Lung (tissue), 12 donors: ENCODE data around the gene NKAIN2. TPM values are rescaled to one million over a fixed set of nuclear protein-coding genes. Genes with fewer than 3 reads are reported as not detected.

Source experiments
- ATAC-seq: fragments of 200-7000 bp; cut with Tn5 transposase; one replicate; pipeline ENCODE4 v1.9.1; 2020; ENCODE audit warnings: moderate number of reproducible peaks; ENCODE audit not compliant: insufficient read depth, low FRiP score
- DNase-seq, 3 donors: peaks; one replicate each; pipeline ENCODE4 v3.0.0-alpha.2; 2013 to 2017
- H3K27ac ChIP-seq, 2 donors: one replicate each; pipeline ENCODE4 v1.5.1; 2013; ENCODE audit warnings: mild to moderate bottlenecking in 2 of 2, moderate library complexity in 2 of 2, control low read depth in 1 of 2, inconsistent platforms in 1 of 2, low read depth in 1 of 2, low read length in 1 of 2
- H3K27me3 ChIP-seq, 3 donors: one replicate each; pipeline ENCODE4 v1.5.1; 2013; ENCODE audit warnings: low read length in 2 of 3; ENCODE audit not compliant: control insufficient read depth in 3 of 3, insufficient read depth in 3 of 3
- H3K36me3 ChIP-seq, 4 donors: one replicate each; pipeline ENCODE4 v1.5.1; 2013; ENCODE audit warnings: low read length in 4 of 4, mild to moderate bottlenecking in 1 of 4, moderate library complexity in 1 of 4; ENCODE audit not compliant: control insufficient read depth in 4 of 4, insufficient read depth in 4 of 4
- H3K4me1 ChIP-seq, 5 donors: one replicate each; pipeline ENCODE4 v1.5.1; 2013; ENCODE audit warnings: low read length in 5 of 5, mild to moderate bottlenecking in 2 of 5, moderate library complexity in 1 of 5; ENCODE audit not compliant: control insufficient read depth in 5 of 5, insufficient read depth in 5 of 5
- H3K4me3 ChIP-seq: one replicate; pipeline ENCODE4 v1.5.1; 2013; ENCODE audit warnings: mild to moderate bottlenecking, control low read depth, moderate library complexity
- H3K9ac ChIP-seq, 2 donors: one replicate each; pipeline ENCODE4 v1.5.1; 2013; ENCODE audit warnings: low read length in 2 of 2, control low read depth in 1 of 2; ENCODE audit not compliant: insufficient read depth in 1 of 2
- H3K9me3 ChIP-seq, 4 donors: one replicate each; pipeline ENCODE4 v1.5.1; 2013; ENCODE audit warnings: low read length in 3 of 4, mild to moderate bottlenecking in 1 of 4, moderate library complexity in 1 of 4; ENCODE audit not compliant: control insufficient read depth in 4 of 4, insufficient read depth in 3 of 4
- CTCF ChIP-seq: IDR thresholded peaks from 2 replicates; pipeline ENCODE4 v1.5.1; 2012; ENCODE audit warnings: mild to moderate bottlenecking; ENCODE audit errors: control extremely low read depth, extremely low read depth
- WGBS, 2 donors: extraction: QIAGEN DNeasy Blood & Tissue Kit; methylation state at CpG; one replicate each; pipeline ENCODE4 v1.1.7; 2013; 5-methylcytosine and 5-hydroxymethylcytosine counted together
- polyA plus RNA-seq, 2 donors: library from polyadenylated mRNA; stranded (reverse); fragments of 200-250 nt; gene quantifications; one replicate each; pipeline ENCODE4 v1.2.1, GENCODE V29; 2013
- total RNA-seq, 2 donors: library from RNA; depleted of rRNA in 1 of 2; stranded (reverse); fragments of >200 nt in 1 of 2; gene quantifications; one replicate each; pipeline ENCODE4 v1.2.1, GENCODE V29; 2014 to 2021
- donor health status: control.
- donor health status: control.
- donor health status: Bipolar disorder and iron deficiency.
- donor health status: healthy.
- donor health status: DM: yes; HTN: yes; CAD: no.

Gene NKAIN2
- total and polyA plus RNA-seq, 4 donors = 0.01 to 4.4 TPM; not detected in 2

GRCh38 chr6:123875784-123876183 lies 72.1 kb downstream of the NKAIN2 start:
- H3K4me1 ChIP-seq = no peaks in the 10 kb centered on the region
- DNase-seq (no peak), ATAC-seq (no peak)
- no peak overlapping the region for H3K9ac ChIP-seq
- no peaks in the 10 kb centered on the region for H3K27me3 ChIP-seq
- no peaks in the 10 kb centered on the region for H3K36me3 ChIP-seq
- H3K9me3 ChIP-seq = peaks cover 0 to 8% (median 0%) of the 10 kb centered on the region in 4 donors
- 84 to 93% methylated on average over 1 of the region's 1 CpG for WGBS, 2 donors
- H3K4me3 ChIP-seq = no peak overlapping the region
- no peak for TF ChIP-seq CTCF
- no peak overlapping the region for H3K27ac ChIP-seq

GRCh38 chr6:123879749-123880148 lies 76.1 kb downstream of the NKAIN2 start:
- no peaks in the 10 kb centered on the region for H3K4me1 ChIP-seq
- H3K36me3 ChIP-seq = no peaks in the 10 kb centered on the region
- 73 to 90% methylated on average over 2 of the region's 2 CpGs for WGBS, 2 donors
- no peaks in the 10 kb centered on the region for H3K9me3 ChIP-seq
- no peaks in the 10 kb centered on the region for H3K27me3 ChIP-seq
- ATAC-seq (no peak), DNase-seq (no peak)
- no peak overlapping the region for H3K4me3 ChIP-seq
- no peak overlapping the region for H3K9ac ChIP-seq
- H3K27ac ChIP-seq = no peak overlapping the region
- TF ChIP-seq CTCF = no peak

- no peak for DNase-seq
- no peak overlapping the region for H3K9ac ChIP-seq
- no peaks in the 10 kb centered on the region for H3K36me3 ChIP-seq
- no peaks in the 10 kb centered on the region for H3K27me3 ChIP-seq
- TF ChIP-seq CTCF = no peak
- 49 to 58% methylated on average over 5 of the region's 5 CpGs for WGBS, 2 donors
- H3K4me1 ChIP-seq = no peaks in the 10 kb centered on the region
- no peak overlapping the region for H3K4me3 ChIP-seq
- ATAC-seq = no peak
- H3K9me3 ChIP-seq = no peaks in the 10 kb centered on the region
- no peak overlapping the region for H3K27ac ChIP-seq
These were observed 85.3 kb downstream of the NKAIN2 start for GRCh38 chr6:123888771-123889513.
